ENCODE results near the gene TACSTD2.
"Not testable (repeated sequence)": the region's sequence is repeated elsewhere in the genome, so short reads cannot be mapped to it uniquely, and the experiment has no call there.

Gene TACSTD2

GRCh38 chr1:58570094-58570493, 7.0 kb downstream of the TACSTD2 start:
- H3K27me3 ChIP-seq (ENCODE audit: insufficient read depth, poor library complexity, severe bottlenecking) = no peaks in the 10 kb centered on the region
- no peak for ATAC-seq (ENCODE audit: low read depth)

GRCh38 chr1:58568911-58569310, 8.1 kb downstream of the TACSTD2 start:
- Histone ChIP-seq H3K27ac (ENCODE audit: poor library complexity, severe bottlenecking) (no peak overlapping the region), H3K27me3 (ENCODE audit: insufficient read depth, poor library complexity, severe bottlenecking) (no peaks in the 10 kb centered on the region), H3K4me1 (ENCODE audit: insufficient read depth, poor library complexity, severe bottlenecking) (peaks cover 26% of the 10 kb centered on the region), H3K9me3 (ENCODE audit: severe bottlenecking) (no peaks in the 10 kb centered on the region), H3K4me3 (ENCODE audit: severe bottlenecking) (no peak overlapping the region), H3K36me3 (ENCODE audit: low read depth) (no peaks in the 10 kb centered on the region)
- DNase-seq (ENCODE audit: low spot score) (no peak), ATAC-seq (ENCODE audit: low read depth) (no peak)
- TF ChIP-seq CTCF (IDR thresholded peaks at IDR 0.05; ENCODE audit: poor library complexity, severe bottlenecking) = no peak

More at GRCh38 chr1:58570094-58570493, 7.0 kb downstream of the TACSTD2 start:
- H3K36me3 ChIP-seq (ENCODE audit: low read depth) = peaks cover 3% of the 10 kb centered on the region; the same call in 1 of the 2 replicates
- H3K4me1 ChIP-seq (ENCODE audit: insufficient read depth, poor library complexity, severe bottlenecking) = peaks cover 37% of the 10 kb centered on the region
- no peak overlapping the region for H3K27ac ChIP-seq (ENCODE audit: poor library complexity, severe bottlenecking)
- no peak for DNase-seq (ENCODE audit: low spot score)
- no peak overlapping the region for H3K4me3 ChIP-seq (ENCODE audit: severe bottlenecking)
- no peaks in the 10 kb centered on the region for H3K9me3 ChIP-seq (ENCODE audit: severe bottlenecking)
- no peak for TF ChIP-seq CTCF (IDR thresholded peaks at IDR 0.05; ENCODE audit: poor library complexity, severe bottlenecking)

- H3K4me3 ChIP-seq (ENCODE audit: severe bottlenecking) = no peak overlapping the region
- no peak for DNase-seq (ENCODE audit: low spot score)
- no peak for ATAC-seq (ENCODE audit: low read depth)
- no peak for TF ChIP-seq CTCF (IDR thresholded peaks at IDR 0.05; ENCODE audit: poor library complexity, severe bottlenecking)
- no peaks in the 10 kb centered on the region for H3K27me3 ChIP-seq (ENCODE audit: insufficient read depth, poor library complexity, severe bottlenecking)
- peaks cover 21% of the 10 kb centered on the region for H3K4me1 ChIP-seq (ENCODE audit: insufficient read depth, poor library complexity, severe bottlenecking)
- no peaks in the 10 kb centered on the region for H3K36me3 ChIP-seq (ENCODE audit: low read depth)
- no peaks in the 10 kb centered on the region for H3K9me3 ChIP-seq (ENCODE audit: severe bottlenecking)
- H3K27ac ChIP-seq (ENCODE audit: poor library complexity, severe bottlenecking) = no peak overlapping the region
Measured at GRCh38 chr1:58568271-58568860, 8.7 kb downstream of the TACSTD2 start.

- H3K9me3 ChIP-seq (ENCODE audit: severe bottlenecking) = no peaks in the 10 kb centered on the region
- H3K27me3 ChIP-seq (ENCODE audit: insufficient read depth, poor library complexity, severe bottlenecking) = no peaks in the 10 kb centered on the region
- no peak overlapping the region for H3K4me3 ChIP-seq (ENCODE audit: severe bottlenecking)
- no peak overlapping the region for H3K27ac ChIP-seq (ENCODE audit: poor library complexity, severe bottlenecking)
- H3K36me3 ChIP-seq (ENCODE audit: low read depth) = no peaks in the 10 kb centered on the region
- ATAC-seq (ENCODE audit: low read depth) (no peak), DNase-seq (ENCODE audit: low spot score) (no peak)
- TF ChIP-seq CTCF (IDR thresholded peaks at IDR 0.05; ENCODE audit: poor library complexity, severe bottlenecking) = no peak
- H3K4me1 ChIP-seq (ENCODE audit: insufficient read depth, poor library complexity, severe bottlenecking) = peaks cover 2% of the 10 kb centered on the region
Measured at GRCh38 chr1:58566339-58566738, 10.7 kb downstream of the TACSTD2 start.

- not testable (repeated sequence) for H3K4me3 ChIP-seq (ENCODE audit: severe bottlenecking); DNase-seq (ENCODE audit: low spot score); H3K27ac ChIP-seq (ENCODE audit: poor library complexity, severe bottlenecking); H3K36me3 ChIP-seq (ENCODE audit: low read depth); ATAC-seq (ENCODE audit: low read depth); H3K27me3 ChIP-seq (ENCODE audit: insufficient read depth, poor library complexity, severe bottlenecking); H3K4me1 ChIP-seq (ENCODE audit: insufficient read depth, poor library complexity, severe bottlenecking); H3K9me3 ChIP-seq (ENCODE audit: severe bottlenecking)
Measured at GRCh38 chr1:58563715-58564114, 13.3 kb downstream of the TACSTD2 start.
